DMS153 treated with DMSO at 0.1 percent for 48 hours (cell line): ENCODE measurements around the gene INCA1.

Source experiments
- DNase-seq: peaks from one replicate; lab custom pipeline; 2025; ENCODE audit not compliant: unreplicated experiment; lab: John Stamatoyannopoulos, UW

INCA1 gene

GRCh38 chr17:4972322-4972721 is 25.0 kb downstream of the INCA1 start:
- no peak for DNase-seq

GRCh38 chr17:4971826-4972225 is 25.5 kb downstream of the INCA1 start:
- DNase-seq = no peak

- DNase-seq = no peak
Observed at GRCh38 chr17:4970273-4970672, 27.0 kb downstream of the INCA1 start.

- DNase-seq = no peak
Observed at GRCh38 chr17:4969551-4970173, 27.7 kb downstream of the INCA1 start.

- no peak for DNase-seq
Observed at GRCh38 chr17:4969047-4969550, 28.2 kb downstream of the INCA1 start.

GRCh38 chr17:4968486-4969046 is 28.8 kb downstream of the INCA1 start:
- DNase-seq = no peak

- peak; percentile 78 for DNase-seq
Observed at GRCh38 chr17:4967539-4968485, 29.5 kb downstream of the INCA1 start, which contains the start of gene SPAG7. Gene SPAG7, minus strand, starts transcription at chr17:4967817. Its CDS starts 13 bp downstream, at chr17:4967804.

GRCh38 chr17:4966844-4967538 is 30.3 kb downstream of the INCA1 start:
- DNase-seq = peak; percentile 90

GRCh38 chr17:4965311-4965986 is 31.9 kb downstream of the INCA1 start:
- no peak for DNase-seq

- DNase-seq = no peak
Observed at GRCh38 chr17:4960279-4960922, 36.9 kb downstream of the INCA1 start.

- DNase-seq = no peak
Observed at GRCh38 chr17:4959261-4959965, 37.9 kb downstream of the INCA1 start.

- no peak for DNase-seq
Observed at GRCh38 chr17:4958102-4958501, 39.2 kb downstream of the INCA1 start.

GRCh38 chr17:4956493-4957061 is 40.7 kb downstream of the INCA1 start:
- DNase-seq = no peak

- DNase-seq = no peak
Observed at GRCh38 chr17:4955091-4955490, 42.2 kb downstream of the INCA1 start.

GRCh38 chr17:4953451-4953961 is 43.8 kb downstream of the INCA1 start:
- no peak for DNase-seq

GRCh38 chr17:4951486-4951885 is 45.8 kb downstream of the INCA1 start:
- DNase-seq = no peak

- no peak for DNase-seq
Observed at GRCh38 chr17:4950746-4951204, 46.5 kb downstream of the INCA1 start, which contains the start of gene ENO3. Gene ENO3, plus strand, starts transcription at chr17:4951119. Its CDS starts 711 bp downstream, at chr17:4951830.

GRCh38 chr17:4950075-4950745 is 47.1 kb downstream of the INCA1 start:
- no peak for DNase-seq
